GM12891 (cell line): ENCODE results near the gene PKD1L1.

Experiments
- POLR2A ChIP-seq: IDR thresholded peaks from 2 replicates; pipeline ENCODE4 v1.6.1; 2011; ENCODE audit warnings: low read depth, low read length, control low read depth
- POLR2AphosphoS5 ChIP-seq: IDR thresholded peaks from 2 replicates; pipeline ENCODE4 v1.6.1; 2011; ENCODE audit warnings: low read depth, low read length, control low read depth
- SPI1 ChIP-seq: IDR thresholded peaks from 2 replicates; pipeline ENCODE4 v1.6.1; 2011; ENCODE audit warnings: low read depth, low read length, control low read depth
- TAF1 ChIP-seq: IDR thresholded peaks from 2 replicates; pipeline ENCODE4 v1.6.1; 2011; ENCODE audit warnings: low read depth, low read length, control low read depth

GRCh38 chr7:47817917-47818316 is 130.3 kb downstream of the PKD1L1 start:
- TF ChIP-seq POLR2A (no peak), POLR2AphosphoS5 (no peak), TAF1 (no peak), SPI1 (no peak)
